Right lobe of liver (tissue), 4 donors: ENCODE results near the gene SH3D21.

Experiments used
- CTCF ChIP-seq, 4 donors: fragments of 200-600 bp in 3 of 4; fragments of 450-650 bp in 1 of 4; IDR thresholded peaks; one replicate each; pipeline versions ENCODE4 v1.5.1 to v1.8.0; 2016 to 2022; ENCODE audit warnings: antibody characterized with exemption in 4 of 4, mild to moderate bottlenecking in 2 of 4
- POLR2A ChIP-seq: fragments of 450-650 bp; IDR thresholded peaks from one replicate; pipeline ENCODE4 v1.6.1; 2017; ENCODE audit warnings: antibody characterized with exemption, mild to moderate bottlenecking
- donor health status: DM: no; HTN: no; CAD: no.
- donor health status: DM: no; HTN: no; CAD: no.
- donor health status: DM: no; HTN: yes; CAD: no.

DNA sequence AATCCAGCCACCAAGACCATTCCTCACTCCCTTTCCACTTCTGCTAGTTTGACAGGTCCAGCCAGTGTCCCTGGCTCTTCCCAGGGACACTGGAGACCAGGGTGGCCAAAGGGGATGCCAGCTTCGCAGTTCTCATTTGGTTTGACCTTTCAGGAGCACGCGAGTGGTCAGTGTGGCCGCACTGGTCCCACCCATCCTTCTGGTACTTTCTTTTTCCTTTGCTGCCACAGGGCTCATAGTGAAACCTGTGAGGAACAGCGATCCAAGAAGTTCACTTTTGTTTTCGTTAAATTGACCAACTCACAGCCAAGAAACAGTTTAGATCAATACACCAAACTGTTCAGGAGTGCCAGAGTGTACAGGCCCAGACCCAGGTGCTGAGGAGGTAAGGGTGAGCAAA is 31.7 kb downstream of the SH3D21 start:
- TF ChIP-seq CTCF (IDR thresholded peaks at IDR 0.05) (no peak), POLR2A (no peak)
